ENCODE measurements around the gene NKAP.
"Not testable (repeated sequence)": the region's sequence is repeated elsewhere in the genome, so short reads cannot be mapped to it uniquely, and the experiment has no call there.

GRCh38 chrX:119922391-119922790 is 21.2 kb downstream of the NKAP start:
- TF ChIP-seq POLR2AphosphoS5, EP300, CTCF (IDR thresholded peaks at IDR 0.05): not testable (repeated sequence)

Data from gastroesophageal sphincter (tissue), 3 donors.